Aortic smooth muscle cell (primary cell): ENCODE measurements around the gene IFIT3. TPM values are rescaled to one million over a fixed set of nuclear protein-coding genes. Genes with fewer than 3 reads are reported as not detected.

ENCODE experiments used
- total RNA-seq: library from RNA; depleted of rRNA; stranded (reverse); fragments of >200 nt; gene quantifications from 2 replicates; pipeline ENCODE4 v1.2.3, GENCODE V29; 2014

Gene IFIT3
- 20.2 and 32.0 TPM in 2 replicates for total RNA-seq

GRCh38 chr10:89327803-89328441 is at the start of gene IFIT3:
Gene IFIT3 (plus strand): TSS chr10:89327997. CDS start chr10:89328074, 77 bp downstream.

GRCh38 chr10:89301721-89302445 is 25.9 kb upstream of the IFIT3 start, which contains the start of gene IFIT2:
Gene IFIT2 (plus strand): TSS chr10:89302046. CDS start chr10:89302124, 78 bp downstream.

GRCh38 chr10:89377705-89378637 is 50.2 kb downstream of the IFIT3 start, which contains the start of gene IFIT1B:
Gene IFIT1B (plus strand): TSS chr10:89378056. CDS start chr10:89378136, 80 bp downstream.

Other genes starting within 250 kb of the IFIT3 start
- gene CH25H, start 120.7 kb upstream of the IFIT3 start, total RNA-seq = 0.12 and 0.40 TPM in 2 replicates
- gene LIPA, start 76.2 kb upstream of the IFIT3 start, total RNA-seq = 42.0 and 57.8 TPM in 2 replicates
- 6.3 and 10.6 TPM in 2 replicates for gene IFIT2, start 26.0 kb upstream of the IFIT3 start, total RNA-seq
- 0.06 TPM in 1 of 2 replicates, not detected in the other for gene IFIT1B, start 50.1 kb downstream of the IFIT3 start, total RNA-seq
- gene IFIT1, start 64.6 kb downstream of the IFIT3 start, total RNA-seq = 6.1 and 12.7 TPM in 2 replicates
- gene IFIT5, start 86.6 kb downstream of the IFIT3 start, total RNA-seq = 23.1 and 23.5 TPM in 2 replicates
- 0.25 and 0.53 TPM in 2 replicates for gene SLC16A12, start 207.6 kb downstream of the IFIT3 start, total RNA-seq